Measurements from ENCODE around the gene AKIRIN2. TPM values are rescaled to one million over a fixed set of nuclear protein-coding genes. Genes with fewer than 3 reads are reported as not detected.

Gene AKIRIN2
- polyA plus RNA-seq, 3 donors: 102 to 145 (median 118) TPM

DNA sequence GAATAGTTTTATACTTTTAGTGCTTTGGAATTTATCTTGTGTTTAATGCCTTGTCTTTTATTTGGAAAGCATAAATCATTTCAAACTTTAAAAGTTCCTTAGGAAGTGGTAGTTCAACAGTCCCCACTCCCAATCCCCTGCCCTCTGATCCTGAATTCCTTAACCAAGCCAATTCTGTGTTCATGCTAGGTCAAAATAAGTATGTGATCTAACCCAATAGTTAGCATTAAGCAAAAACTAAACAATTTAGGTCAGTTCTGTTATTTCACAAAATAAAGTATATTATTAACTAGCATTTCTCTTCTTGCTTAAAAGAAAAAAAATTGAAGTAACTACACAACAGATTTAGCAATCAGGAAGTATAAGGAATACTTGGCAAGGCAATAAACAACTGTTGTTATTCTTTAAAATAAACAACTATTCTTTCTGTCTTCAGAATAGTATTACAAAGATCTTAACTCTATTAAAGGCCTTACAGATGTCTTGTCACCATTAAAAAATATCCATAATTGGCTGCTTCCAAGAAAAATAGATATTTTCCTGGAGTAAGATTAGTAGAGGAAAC, 37.0 kb downstream of the AKIRIN2 start:
- no peak overlapping the region for H3K27ac Mint-ChIP-seq

DNA sequence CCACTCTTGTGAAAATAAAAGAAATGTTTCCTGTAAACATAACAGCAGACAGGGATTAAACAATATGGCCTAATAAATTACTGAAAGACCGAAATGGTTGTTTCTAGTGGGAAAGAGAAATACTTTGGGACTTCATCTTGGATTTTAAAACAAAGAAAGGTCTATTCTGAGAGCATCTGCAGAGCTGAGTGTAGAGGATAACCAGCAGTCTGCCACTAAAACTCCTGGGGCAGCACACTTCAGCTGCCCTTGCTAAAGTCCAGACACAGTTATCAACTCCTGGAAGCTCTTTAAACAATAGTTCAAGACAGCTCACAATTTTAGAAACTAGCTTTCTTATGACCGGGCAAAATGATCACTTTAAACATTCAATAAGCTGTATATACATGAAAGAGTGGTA, 38.6 kb downstream of the AKIRIN2 start:
- H3K9ac ChIP-seq (ENCODE audit: insufficient read depth, low read length, poor library complexity, severe bottlenecking): no peak overlapping the region
- no peak overlapping the region for H2AFZ ChIP-seq (ENCODE audit: insufficient read depth, low read depth, low read length, poor library complexity, severe bottlenecking)
- intact Hi-C loops (cut with micrococcal nuclease): no loop called here
- 100% methylated on average over 1 of the region's 2 CpGs for WGBS (ENCODE audit: insufficient coverage)
- no peak for DNase-seq
- no peaks in the 10 kb centered on the region for H3K79me2 ChIP-seq (ENCODE audit: insufficient read depth, low read length)
- no peaks in the 10 kb centered on the region for H4K20me1 ChIP-seq (ENCODE audit: insufficient read depth, low read length)
- H3K4me2 ChIP-seq (replicated peaks; ENCODE audit: extremely low read depth, low read length, poor library complexity, severe bottlenecking): no peak overlapping the region
- H3K4me1 ChIP-seq (ENCODE audit: control insufficient read depth in 1 of 2, insufficient read depth in 2 of 2, low read length in 2 of 2): no peaks in the 10 kb centered on the region
- Mint-ChIP-seq H3K9me3 (peaks cover 0 to 3% (median 0%) of the 10 kb centered on the region in 7 donors), H3K4me3 (no peak overlapping the region), H3K36me3 (peaks cover 23 to 56% of the 10 kb centered on the region in 2 donors), H3K27me3 (ENCODE audit: low read depth in 3 of 3) (no peaks in the 10 kb centered on the region), H3K27ac (no peak overlapping the region), H3K4me1 (peaks cover 10% of the 10 kb centered on the region)
- H3K27me3 ChIP-seq (ENCODE audit: control insufficient read depth in 2 of 2, insufficient read depth in 2 of 2, low read length in 2 of 2): no peaks in the 10 kb centered on the region
- H3K9me3 ChIP-seq (replicated peaks in 1 of 2; ENCODE audit: control insufficient read depth in 1 of 2, insufficient read depth in 1 of 2, low read length in 2 of 2): no peaks in the 10 kb centered on the region
- H3K36me3 ChIP-seq (replicated peaks in 1 of 2; ENCODE audit: control insufficient read depth in 1 of 2, insufficient read depth in 2 of 2, low read length in 2 of 2): peaks cover 5 to 40% of the 10 kb centered on the region in 2 donors
- TF ChIP-seq, protein P1, sequence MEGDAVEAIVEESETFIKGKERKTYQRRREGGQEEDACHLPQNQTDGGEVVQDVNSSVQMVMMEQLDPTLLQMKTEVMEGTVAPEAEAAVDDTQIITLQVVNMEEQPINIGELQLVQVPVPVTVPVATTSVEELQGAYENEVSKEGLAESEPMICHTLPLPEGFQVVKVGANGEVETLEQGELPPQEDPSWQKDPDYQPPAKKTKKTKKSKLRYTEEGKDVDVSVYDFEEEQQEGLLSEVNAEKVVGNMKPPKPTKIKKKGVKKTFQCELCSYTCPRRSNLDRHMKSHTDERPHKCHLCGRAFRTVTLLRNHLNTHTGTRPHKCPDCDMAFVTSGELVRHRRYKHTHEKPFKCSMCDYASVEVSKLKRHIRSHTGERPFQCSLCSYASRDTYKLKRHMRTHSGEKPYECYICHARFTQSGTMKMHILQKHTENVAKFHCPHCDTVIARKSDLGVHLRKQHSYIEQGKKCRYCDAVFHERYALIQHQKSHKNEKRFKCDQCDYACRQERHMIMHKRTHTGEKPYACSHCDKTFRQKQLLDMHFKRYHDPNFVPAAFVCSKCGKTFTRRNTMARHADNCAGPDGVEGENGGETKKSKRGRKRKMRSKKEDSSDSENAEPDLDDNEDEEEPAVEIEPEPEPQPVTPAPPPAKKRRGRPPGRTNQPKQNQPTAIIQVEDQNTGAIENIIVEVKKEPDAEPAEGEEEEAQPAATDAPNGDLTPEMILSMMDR (IDR thresholded peaks at IDR 0.05): no peak
- H3K4me3 ChIP-seq (replicated peaks in 1 of 3; ENCODE audit: low read depth in 2 of 3, low read length in 3 of 3): no peak overlapping the region
- no peak overlapping the region for H3K27ac ChIP-seq (ENCODE audit: low read depth in 1 of 2, low read length in 2 of 2)

More for the DNA sequence above, 37.0 kb downstream of the AKIRIN2 start:
- no peaks in the 10 kb centered on the region for H3K27me3 ChIP-seq (ENCODE audit: control insufficient read depth in 2 of 2, insufficient read depth in 2 of 2, low read length in 2 of 2)
- no peak overlapping the region for H2AFZ ChIP-seq (ENCODE audit: insufficient read depth, low read depth, low read length, poor library complexity, severe bottlenecking)
- no peak for DNase-seq
- H3K4me3 ChIP-seq (replicated peaks in 1 of 3; ENCODE audit: low read depth in 2 of 3, low read length in 3 of 3): no peak overlapping the region
- Mint-ChIP-seq H3K4me3 (no peak overlapping the region), H3K36me3 (peaks cover 18 to 43% of the 10 kb centered on the region in 2 donors), H3K9me3 (peaks cover 0 to 3% (median 0%) of the 10 kb centered on the region in 7 donors), H3K27me3 (ENCODE audit: low read depth in 3 of 3) (peaks cover 0 to 2% (median 0%) of the 10 kb centered on the region in 3 donors), H3K4me1 (peaks cover 10% of the 10 kb centered on the region)
- peaks cover 11% of the 10 kb centered on the region for H4K20me1 ChIP-seq (ENCODE audit: insufficient read depth, low read length)
- TF ChIP-seq, protein P1 (IDR thresholded peaks at IDR 0.05): no peak
- H3K4me2 ChIP-seq (replicated peaks; ENCODE audit: extremely low read depth, low read length, poor library complexity, severe bottlenecking): no peak overlapping the region
- no peak overlapping the region for H3K27ac ChIP-seq (ENCODE audit: low read depth in 1 of 2, low read length in 2 of 2)
- H3K4me1 ChIP-seq (ENCODE audit: control insufficient read depth in 1 of 2, insufficient read depth in 2 of 2, low read length in 2 of 2): no peaks in the 10 kb centered on the region
- intact Hi-C loops (cut with micrococcal nuclease): no loop called here
- H3K9me3 ChIP-seq (replicated peaks in 1 of 2; ENCODE audit: control insufficient read depth in 1 of 2, insufficient read depth in 1 of 2, low read length in 2 of 2): no peaks in the 10 kb centered on the region
- peaks cover 5 to 46% of the 10 kb centered on the region in 2 donors for H3K36me3 ChIP-seq (replicated peaks in 1 of 2; ENCODE audit: control insufficient read depth in 1 of 2, insufficient read depth in 2 of 2, low read length in 2 of 2)
- no peak overlapping the region for H3K9ac ChIP-seq (ENCODE audit: insufficient read depth, low read length, poor library complexity, severe bottlenecking)
- H3K79me2 ChIP-seq (ENCODE audit: insufficient read depth, low read length): no peaks in the 10 kb centered on the region

All from CD14-positive monocyte (primary cell).